H9 (cell line): Measurements from ENCODE around the gene ADGRG1. TPM values are rescaled to one million over a fixed set of nuclear protein-coding genes. Genes with fewer than 3 reads are reported as not detected.

Experiments
- DNase-seq: peaks from one replicate; pipeline ENCODE4 v3.0.0-alpha.2; 2017
- H2AFZ ChIP-seq: one replicate; pipeline ENCODE4 v1.6.1; 2013; ENCODE audit warnings: mild to moderate bottlenecking, low read length, control low read depth, moderate library complexity
- H2AK5ac ChIP-seq: 2 replicates; pipeline ENCODE4 v1.6.1; 2013; ENCODE audit warnings: low read length, control low read depth, mixed read lengths; ENCODE audit not compliant: insufficient read length
- H2BK120ac ChIP-seq: one replicate; pipeline ENCODE4 v1.6.1; 2013; ENCODE audit warnings: low read depth, mild to moderate bottlenecking, low read length, control low read depth, inconsistent platforms; ENCODE audit not compliant: poor library complexity, severe bottlenecking
- H2BK12ac ChIP-seq: 2 replicates; pipeline ENCODE4 v1.6.1; 2013; ENCODE audit warnings: low read length, control low read depth, mixed read lengths, low read depth; ENCODE audit not compliant: insufficient read length
- H2BK15ac ChIP-seq: 2 replicates; pipeline ENCODE4 v1.6.1; 2013; ENCODE audit warnings: low read depth, low read length, control low read depth
- H2BK20ac ChIP-seq: one replicate; pipeline ENCODE4 v1.6.1; 2013; ENCODE audit warnings: low read depth, mild to moderate bottlenecking, low read length, control low read depth, inconsistent platforms; ENCODE audit not compliant: poor library complexity, severe bottlenecking
- H2BK5ac ChIP-seq: 2 replicates; pipeline ENCODE4 v1.6.1; 2013; ENCODE audit warnings: low read length, control low read depth, mixed read lengths; ENCODE audit not compliant: insufficient read length
- H3K14ac ChIP-seq: 2 replicates; pipeline ENCODE4 v1.6.1; 2013; ENCODE audit warnings: low read length, control low read depth; ENCODE audit not compliant: insufficient read depth
- H3K18ac ChIP-seq: 2 replicates; pipeline ENCODE4 v1.6.1; 2013; ENCODE audit warnings: low read depth, mild to moderate bottlenecking, mixed read lengths, low read length, control low read depth; ENCODE audit not compliant: insufficient read length
- H3K23ac ChIP-seq: 2 replicates; pipeline ENCODE4 v1.6.1; 2013; ENCODE audit warnings: low read length, control low read depth, mixed read lengths, low read depth; ENCODE audit not compliant: insufficient read length
- H3K23me2 ChIP-seq: 2 replicates; pipeline ENCODE4 v1.6.1; 2013; ENCODE audit warnings: low read depth, mild to moderate bottlenecking, mixed read lengths, low read length, control low read depth; ENCODE audit not compliant: insufficient read length, poor library complexity, severe bottlenecking
- H3K27ac ChIP-seq: 2 replicates; pipeline ENCODE4 v1.5.1; 2013; ENCODE audit warnings: low read length, control low read depth, mixed read lengths, low read depth; ENCODE audit not compliant: insufficient read length
- H3K27me3 ChIP-seq: 2 replicates; pipeline ENCODE4 v1.6.1; 2013; ENCODE audit warnings: low read length, control low read depth, inconsistent platforms; ENCODE audit not compliant: insufficient read depth
- H3K4ac ChIP-seq: 2 replicates; pipeline ENCODE4 v1.6.1; 2013; ENCODE audit warnings: low read depth, mild to moderate bottlenecking, control low read depth, inconsistent platforms, low read length, moderate library complexity
- H3K4me1 ChIP-seq: 2 replicates; pipeline ENCODE4 v1.6.1; 2013; ENCODE audit warnings: low read length, control low read depth, inconsistent platforms; ENCODE audit not compliant: insufficient read depth
- H3K4me2 ChIP-seq: 2 replicates; pipeline ENCODE4 v1.6.1; 2013; ENCODE audit warnings: low read length, control low read depth, mixed read lengths; ENCODE audit not compliant: insufficient read length, insufficient read depth
- H3K56ac ChIP-seq: 2 replicates; pipeline ENCODE4 v1.6.1; 2013; ENCODE audit warnings: low read depth, mild to moderate bottlenecking, mixed read lengths, low read length, control low read depth; ENCODE audit not compliant: insufficient read length
- H3K79me1 ChIP-seq: 2 replicates; pipeline ENCODE4 v1.6.1; 2013; ENCODE audit warnings: low read depth, mild to moderate bottlenecking, moderate library complexity, low read length, control low read depth, inconsistent platforms; ENCODE audit not compliant: insufficient read depth, poor library complexity, severe bottlenecking
- H3K79me2 ChIP-seq: 2 replicates; pipeline ENCODE4 v1.6.1; 2013; ENCODE audit warnings: low read length, control low read depth, inconsistent platforms; ENCODE audit not compliant: insufficient read depth
- H3K9ac ChIP-seq: 2 replicates; pipeline ENCODE4 v1.6.1; 2013; ENCODE audit warnings: low read length, control low read depth, mixed read lengths; ENCODE audit not compliant: insufficient read length; ENCODE audit errors: extremely low read depth
- H3K9me3 ChIP-seq: one replicate; pipeline ENCODE4 v1.6.1; 2013; ENCODE audit warnings: low read depth, low read length, inconsistent platforms; ENCODE audit not compliant: control insufficient read depth
- H3T11ph ChIP-seq: one replicate; pipeline ENCODE4 v1.6.1; 2013; ENCODE audit warnings: mild to moderate bottlenecking, low read length, control low read depth, inconsistent platforms
- H4K20me1 ChIP-seq: one replicate; pipeline ENCODE4 v1.6.1; 2013; ENCODE audit not compliant: control insufficient read depth, insufficient read length, insufficient read depth
- H4K5ac ChIP-seq: 2 replicates; pipeline ENCODE4 v1.6.1; 2013; ENCODE audit warnings: low read depth, mild to moderate bottlenecking, mixed read lengths, low read length, control low read depth; ENCODE audit not compliant: insufficient read length
- H4K8ac ChIP-seq: replicated peaks from 2 replicates; pipeline ENCODE4 v1.6.1; 2013; ENCODE audit warnings: low read length, control low read depth, mixed read lengths, low read depth; ENCODE audit not compliant: insufficient read length
- H4K91ac ChIP-seq: 2 replicates; pipeline ENCODE4 v1.6.1; 2013; ENCODE audit warnings: low read depth, mild to moderate bottlenecking, moderate library complexity, mixed read lengths, low read length, control low read depth; ENCODE audit not compliant: insufficient read length
- H3K27ac Mint-ChIP-seq, 3 experiments: 2 replicates in 2 of 3; 3 replicates in 1 of 3; pipeline ENCODE4 v1.8.0; 2020 to 2021; ENCODE audit warnings: mixed read lengths in 3 of 3, mild to moderate bottlenecking in 1 of 3, moderate library complexity in 1 of 3
- H3K27me3 Mint-ChIP-seq: 2 replicates; pipeline ENCODE4 v1.8.0; 2021; ENCODE audit warnings: low read depth, mild to moderate bottlenecking, moderate library complexity, mixed read lengths
- H3K36me3 Mint-ChIP-seq, 3 experiments: 2 replicates in 2 of 3; 3 replicates in 1 of 3; pipeline ENCODE4 v1.8.0; 2020 to 2021; ENCODE audit warnings: low read depth in 3 of 3, mixed read lengths in 3 of 3; ENCODE audit not compliant: insufficient read depth in 1 of 3
- H3K4me1 Mint-ChIP-seq, 2 experiments: 2 replicates each; pipeline ENCODE4 v1.8.0; 2020; ENCODE audit warnings: mixed read lengths in 2 of 2
- H3K4me3 Mint-ChIP-seq, 2 experiments: 2 replicates in 1 of 2; 3 replicates in 1 of 2; pipeline ENCODE4 v1.8.0; 2020 to 2021; ENCODE audit warnings: mild to moderate bottlenecking in 2 of 2, mixed read lengths in 2 of 2, moderate library complexity in 1 of 2
- H3K9me3 Mint-ChIP-seq, 2 experiments: 2 replicates in 1 of 2; 3 replicates in 1 of 2; pipeline ENCODE4 v1.8.0; 2020; ENCODE audit warnings: mild to moderate bottlenecking in 2 of 2, mixed read lengths in 2 of 2, moderate library complexity in 1 of 2
- CTCF ChIP-seq: fragments of 200-600 bp; sonication (generic); conservative IDR thresholded peaks from 3 replicates; pipeline ENCODE4 v1.8.0; 2021; ENCODE audit warnings: antibody characterized with exemption, mild to moderate bottlenecking
- WGBS: extraction: QIAGEN DNeasy Blood & Tissue Kit; methylation state at CpG from one replicate; pipeline ENCODE4 v1.1.7; 2013; ENCODE audit warnings: missing lambda C conversion rate, low lambda C conversion rate, mixed read lengths; ENCODE audit not compliant: insufficient read length; ENCODE audit errors: extremely low coverage; 5-methylcytosine and 5-hydroxymethylcytosine counted together
- total RNA-seq: library from RNA; stranded (reverse); gene quantifications from 2 replicates; pipeline ENCODE4 v1.2.1, GENCODE V29; 2021

Gene ADGRG1
- total RNA-seq, 1 experiment from 2014 or later, result 1.1 TPM

GRCh38 chr16:57610611-57611010, 17.8 kb upstream of the ADGRG1 start:
- Mint-ChIP-seq H3K9me3 (no peaks in the 10 kb centered on the region), H3K27ac (no peak overlapping the region), H3K36me3 (no peaks in the 10 kb centered on the region), H3K4me1 (peaks cover 4 to 16% of the 10 kb centered on the region in 2 experiments; a peak in 2 of 4 replicates), H3K27me3 (peaks cover 2% of the 10 kb centered on the region), H3K4me3 (no peak overlapping the region)
- TF ChIP-seq CTCF, result no peak
- Histone ChIP-seq H4K91ac (no peak overlapping the region), H4K8ac (no peak overlapping the region), H3K27ac (no peak overlapping the region), H2BK15ac (no peak overlapping the region), H3K79me1 (no peaks in the 10 kb centered on the region), H3T11ph (no peak overlapping the region), H2BK20ac (no peak overlapping the region), H3K27me3 (no peaks in the 10 kb centered on the region), H4K20me1 (no peaks in the 10 kb centered on the region), H3K4ac (no peak overlapping the region), H2BK12ac (no peak overlapping the region), H3K18ac (no peak overlapping the region), H3K23ac (no peak overlapping the region), H3K4me1 (no peaks in the 10 kb centered on the region), H3K9ac (no peak overlapping the region), H2AK5ac (no peak overlapping the region), H3K56ac (no peak overlapping the region), H2AFZ (no peak overlapping the region), H2BK5ac (no peak overlapping the region), H2BK120ac (no peak overlapping the region), H3K14ac (no peak overlapping the region), H4K5ac (no peak overlapping the region), H3K4me2 (no peak overlapping the region), H3K79me2 (no peaks in the 10 kb centered on the region), H3K23me2 (no peaks in the 10 kb centered on the region), H3K9me3 (no peaks in the 10 kb centered on the region)
- no CpG with 5 or more reads among the region's 4 CpGs for WGBS
- DNase-seq, result peak; percentile 8
